Measurements from ENCODE around the gene FAM171A1.
"Not testable (repeated sequence)": the region's sequence is repeated elsewhere in the genome, so short reads cannot be mapped to it uniquely, and the experiment has no call there.

Gene FAM171A1

DNA sequence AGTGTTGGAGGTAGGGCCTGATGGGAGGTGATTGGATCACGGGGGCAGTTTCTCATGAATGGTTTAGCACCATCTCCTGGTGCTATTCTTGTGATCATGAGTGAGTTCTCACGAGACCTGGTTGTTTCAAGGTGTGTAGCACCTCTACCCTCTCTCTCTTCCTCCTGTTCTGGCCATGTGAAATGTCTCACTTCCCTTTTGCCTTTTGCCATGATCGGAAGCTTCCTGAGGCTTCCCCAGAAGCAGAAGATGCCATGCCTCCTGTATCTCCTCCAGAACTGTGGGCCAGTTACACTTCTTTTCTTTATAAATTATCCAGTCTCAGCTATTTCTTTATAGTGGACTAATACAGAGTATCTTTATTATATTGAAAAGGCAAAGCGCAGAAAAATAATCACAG, 90.1 kb downstream of the FAM171A1 start:
- TF ChIP-seq, protein P1, sequence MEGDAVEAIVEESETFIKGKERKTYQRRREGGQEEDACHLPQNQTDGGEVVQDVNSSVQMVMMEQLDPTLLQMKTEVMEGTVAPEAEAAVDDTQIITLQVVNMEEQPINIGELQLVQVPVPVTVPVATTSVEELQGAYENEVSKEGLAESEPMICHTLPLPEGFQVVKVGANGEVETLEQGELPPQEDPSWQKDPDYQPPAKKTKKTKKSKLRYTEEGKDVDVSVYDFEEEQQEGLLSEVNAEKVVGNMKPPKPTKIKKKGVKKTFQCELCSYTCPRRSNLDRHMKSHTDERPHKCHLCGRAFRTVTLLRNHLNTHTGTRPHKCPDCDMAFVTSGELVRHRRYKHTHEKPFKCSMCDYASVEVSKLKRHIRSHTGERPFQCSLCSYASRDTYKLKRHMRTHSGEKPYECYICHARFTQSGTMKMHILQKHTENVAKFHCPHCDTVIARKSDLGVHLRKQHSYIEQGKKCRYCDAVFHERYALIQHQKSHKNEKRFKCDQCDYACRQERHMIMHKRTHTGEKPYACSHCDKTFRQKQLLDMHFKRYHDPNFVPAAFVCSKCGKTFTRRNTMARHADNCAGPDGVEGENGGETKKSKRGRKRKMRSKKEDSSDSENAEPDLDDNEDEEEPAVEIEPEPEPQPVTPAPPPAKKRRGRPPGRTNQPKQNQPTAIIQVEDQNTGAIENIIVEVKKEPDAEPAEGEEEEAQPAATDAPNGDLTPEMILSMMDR (IDR thresholded peaks at IDR 0.05): no peak
- no peak for TF ChIP-seq ZFX (IDR thresholded peaks at IDR 0.05; ENCODE audit: borderline replicate concordance)
- no peak overlapping the region for H3K27ac ChIP-seq

GRCh38 chr10:15280462-15280861, 90.6 kb downstream of the FAM171A1 start:
- H3K27ac ChIP-seq: no peak overlapping the region
- no peak for TF ChIP-seq ZFX (IDR thresholded peaks at IDR 0.05; ENCODE audit: borderline replicate concordance)
- TF ChIP-seq, protein P1 (IDR thresholded peaks at IDR 0.05): no peak

DNA sequence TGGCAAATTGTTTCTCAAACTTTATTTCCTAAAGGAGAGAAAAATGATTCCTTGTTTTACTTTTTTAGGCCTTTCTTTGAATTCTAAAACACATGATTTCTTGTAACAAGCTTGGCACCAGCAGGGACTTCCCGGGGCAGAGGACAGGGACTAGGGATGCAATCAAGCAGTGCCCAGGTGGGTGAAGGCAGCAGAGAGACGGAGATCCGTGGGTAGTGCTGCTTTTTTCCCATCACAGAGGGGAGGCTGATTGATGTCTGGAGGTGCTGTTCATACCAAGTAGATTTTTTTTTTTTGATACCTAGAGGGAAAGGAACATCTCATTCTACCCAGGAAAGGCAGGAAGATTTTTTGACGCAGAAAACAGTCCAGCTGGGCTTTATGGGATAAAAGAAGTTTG, 91.9 kb downstream of the FAM171A1 start:
- no peak for TF ChIP-seq ZFX (IDR thresholded peaks at IDR 0.05; ENCODE audit: borderline replicate concordance)
- TF ChIP-seq, protein P1 (IDR thresholded peaks at IDR 0.05): no peak
- no peak overlapping the region for H3K27ac ChIP-seq

DNA sequence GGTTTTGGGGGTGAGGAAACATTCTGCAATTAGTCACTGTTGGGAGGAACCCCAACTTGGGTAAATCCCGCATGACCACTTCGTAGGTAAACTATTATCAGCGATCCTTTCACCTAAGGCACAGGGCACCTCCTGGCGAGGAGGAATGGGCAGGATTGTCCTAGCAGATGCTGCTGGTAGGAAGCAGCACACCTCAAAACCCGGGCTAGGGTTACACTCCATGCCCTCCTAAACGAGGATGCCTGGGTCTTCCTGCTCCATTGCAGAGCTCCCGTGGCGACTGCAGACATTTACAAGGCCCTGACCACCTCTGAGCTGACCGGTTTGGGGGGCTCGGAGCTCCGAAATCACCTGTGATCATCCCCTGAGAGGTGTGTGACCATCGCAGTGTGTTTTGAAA, 92.3 kb downstream of the FAM171A1 start:
- TF ChIP-seq ZFX (IDR thresholded peaks at IDR 0.05; ENCODE audit: borderline replicate concordance): no peak
- TF ChIP-seq, protein P1 (IDR thresholded peaks at IDR 0.05): no peak
- no peak overlapping the region for H3K27ac ChIP-seq

DNA sequence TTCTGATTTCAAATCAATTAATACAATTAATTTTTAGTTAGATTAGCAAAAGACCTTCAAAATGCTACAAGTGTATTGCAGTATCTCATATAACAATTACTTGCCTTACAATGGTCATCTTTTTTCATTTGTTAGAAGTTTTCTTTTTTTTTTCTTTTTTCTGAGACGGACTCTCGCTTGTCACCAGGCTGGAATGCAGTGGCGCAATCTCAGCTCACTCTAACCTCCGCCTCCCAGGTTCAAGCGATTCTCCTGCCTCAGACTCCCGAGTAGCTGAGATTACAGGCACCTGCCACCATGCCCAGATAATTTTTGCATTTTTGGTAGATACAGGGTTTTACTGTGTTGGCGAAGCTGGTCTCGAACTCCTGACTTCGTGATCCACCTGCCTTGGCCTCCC, 95.0 kb downstream of the FAM171A1 start:
- H3K27ac ChIP-seq: not testable (repeated sequence)

GRCh38 chr10:15269838-15270237, 101.3 kb downstream of the FAM171A1 start:
- not testable (repeated sequence) for H3K27ac ChIP-seq

DNA sequence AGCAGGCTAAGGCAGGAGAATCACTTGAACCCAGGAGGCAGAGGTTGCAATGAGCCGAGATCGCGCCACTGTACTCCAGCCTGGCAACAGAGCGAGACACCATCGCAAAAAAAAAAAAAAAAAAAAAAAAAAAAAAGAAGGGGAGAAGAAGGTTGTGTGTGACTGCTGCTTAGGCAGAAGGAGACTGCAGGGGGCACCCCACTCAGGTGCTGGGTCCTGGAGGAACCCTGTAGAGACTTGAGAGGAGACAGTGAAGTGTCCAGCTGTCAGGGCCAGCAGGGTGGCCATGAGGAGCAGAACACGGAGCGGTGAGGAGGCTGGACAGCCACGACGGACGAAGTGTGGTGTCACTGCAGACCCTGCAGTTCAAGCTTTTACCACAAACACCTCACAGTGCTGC, 103.6 kb downstream of the FAM171A1 start:
- no peak overlapping the region for H3K27ac ChIP-seq
- TF ChIP-seq, protein P1 (IDR thresholded peaks at IDR 0.05): no peak
- no peak for TF ChIP-seq ZFX (IDR thresholded peaks at IDR 0.05; ENCODE audit: borderline replicate concordance)

DNA sequence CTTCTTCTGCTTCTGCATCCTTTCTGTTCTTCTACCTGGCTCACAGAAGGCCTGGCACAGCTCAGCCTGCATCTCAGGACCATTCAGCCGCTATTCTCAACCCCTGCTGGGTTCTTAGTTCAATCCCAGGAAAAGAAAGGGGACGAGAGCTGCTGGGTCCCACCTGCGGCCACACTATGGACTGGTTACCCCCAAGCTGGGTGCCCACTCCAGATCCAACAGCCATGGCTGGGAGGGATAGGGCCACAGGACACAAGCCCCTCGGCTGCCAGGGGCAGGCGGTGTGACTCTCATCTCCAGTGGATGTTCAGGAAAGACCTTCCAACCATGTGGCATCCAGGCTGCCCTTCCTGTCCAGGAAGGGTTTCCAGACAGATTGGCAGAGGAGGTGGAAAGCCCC, 105.0 kb downstream of the FAM171A1 start:
- no peak overlapping the region for H3K27ac ChIP-seq
- TF ChIP-seq ZFX (IDR thresholded peaks at IDR 0.05; ENCODE audit: borderline replicate concordance): no peak
- TF ChIP-seq, protein P1 (IDR thresholded peaks at IDR 0.05): no peak
